Adrenal gland (tissue), 12 donors: Measurements from ENCODE around the gene ARMC2. TPM values are rescaled to one million over a fixed set of nuclear protein-coding genes. Genes with fewer than 3 reads are reported as not detected.

ENCODE experiments used
- DNase-seq, 7 donors: peaks; one replicate each; pipeline ENCODE4 v3.0.0-alpha.2; 2019 to 2020
- H3K27ac ChIP-seq, 5 donors: fragments of 200-600 bp; sonication (generic) in 4 of 5; 1 replicate in 3 of 5; 2 replicates in 2 of 5; pipeline versions ENCODE4 v1.5.1 to v1.8.0; 2016 to 2020; ENCODE audit warnings: mild to moderate bottlenecking in 1 of 5
- H3K27me3 ChIP-seq: fragments of 200-600 bp; 2 replicates; pipeline ENCODE4 v1.8.0; 2021
- H3K36me3 ChIP-seq, 2 donors: fragments of 200-600 bp; replicated peaks in 1 of 2; 1 replicate in 1 of 2; 2 replicates in 1 of 2; pipeline versions ENCODE4 v1.5.1 to v1.8.0; 2018 to 2022
- H3K4me1 ChIP-seq, 2 donors: fragments of 200-600 bp; replicated peaks in 1 of 2; 1 replicate in 1 of 2; 2 replicates in 1 of 2; pipeline versions ENCODE4 v1.5.1 to v1.8.0; 2018 to 2021
- H3K4me3 ChIP-seq, 4 donors: fragments of 200-600 bp; sonication (generic) in 3 of 4; one replicate each; pipeline ENCODE4 v1.5.1; 2016 to 2018
- H3K9me3 ChIP-seq, 3 donors: fragments of 200-600 bp; sonication (generic) in 1 of 3; replicated peaks in 1 of 3; 1 replicate in 2 of 3; 2 replicates in 1 of 3; pipeline versions ENCODE4 v1.5.1 to v1.8.0; 2016 to 2021
- CTCF ChIP-seq, 6 experiments: fragments of 450-650 bp in 4 of 6; fragments of 200-600 bp in 2 of 6; sonication (generic) in 1 of 6; IDR thresholded peaks; 1 replicate in 5 of 6; 2 replicates in 1 of 6; pipeline versions ENCODE4 v1.5.1 to v1.8.0; 2016 to 2021; ENCODE audit warnings: antibody characterized with exemption in 6 of 6, mild to moderate bottlenecking in 2 of 6, moderate library complexity in 1 of 6
- POLR2A ChIP-seq, 2 donors: fragments of 450-650 bp; IDR thresholded peaks; one replicate each; pipeline ENCODE4 v1.6.1; 2017; ENCODE audit warnings: antibody characterized with exemption in 2 of 2, mild to moderate bottlenecking in 2 of 2, moderate library complexity in 1 of 2
- WGBS, 4 donors: extraction: QIAGEN DNeasy Blood & Tissue Kit in 2 of 4; methylation state at CpG; one replicate each; pipeline versions ENCODE4 v1.1.5 to v1.1.7; 2013 to 2017; 5-methylcytosine and 5-hydroxymethylcytosine counted together
- intact Hi-C, 2 donors: fragments of 100-400 bp; cut with DNase I; formaldehyde crosslinking; loops; one replicate each; pipeline versions ENCODE4 v1.14.1 to v1.15.0; 2022 to 2023
- polyA plus RNA-seq, 3 donors: library from polyadenylated mRNA; stranded (reverse); fragments of 200-250 nt in 2 of 3; fragments of 350-450 nt in 1 of 3; fragmentation: Illumina TruSeq in 1 of 3; extraction: RNeasy Lipid Tissue Mini Kit (QIAGEN cat#74804) in 1 of 3; gene quantifications; one replicate each; pipeline ENCODE4 v1.2.3, GENCODE V29; 2013 to 2014
- total RNA-seq, 9 donors: library from RNA; depleted of rRNA in 4 of 9; stranded (reverse); fragments of >200 nt in 4 of 9; fragments of 120-200 nt in 1 of 9; fragmentation: NEBNext Ultra II Directional in 1 of 9; extraction: Animal tissue kit (Norgen Biotek cat#: 25700) in 1 of 9; gene quantifications; one replicate each; pipeline versions ENCODE4 v1.1.0 to v1.2.4, GENCODE V29; 2013 to 2023
- donor health status: healthy with polysubstance abuse.
- donor health status: Bipolar disorder and iron deficiency.
- donor health status: DM: yes; HTN: yes; CAD: no.
- donor health status: DM: no; HTN: no; CAD: no.
- donor health status: DM: no; HTN: no; CAD: no.
- donor health status: DM: yes; HTN: yes; CAD: no.

The ARMC2 gene
- total and polyA plus RNA-seq, 12 donors, result 2.1 to 7.8 (median 6.4) TPM

- intact Hi-C loops, result no loop called here
- WGBS, 4 donors, result 94 to 97% (median 95%) methylated on average over 5 of the region's 5 CpGs
- Histone ChIP-seq H3K4me1 (no peaks in the 10 kb centered on the region), H3K36me3 (no peaks in the 10 kb centered on the region), H3K27me3 (no peaks in the 10 kb centered on the region), H3K4me3 (no peak overlapping the region), H3K9me3 (no peaks in the 10 kb centered on the region), H3K27ac (no peak overlapping the region)
- no peak for DNase-seq
- TF ChIP-seq POLR2A (IDR thresholded peaks at IDR 0.05) (no peak), CTCF (IDR thresholded peaks at IDR 0.05) (no peak)
Observed at GRCh38 chr6:108915258-108915657, 67.0 kb downstream of the ARMC2 start.

GRCh38 chr6:108916026-108916686 is 67.9 kb downstream of the ARMC2 start:
- Histone ChIP-seq H3K27me3 (no peaks in the 10 kb centered on the region), H3K4me1 (peaks cover 0 to 2% of the 10 kb centered on the region in 2 donors), H3K4me3 (no peak overlapping the region), H3K9me3 (no peaks in the 10 kb centered on the region), H3K36me3 (no peaks in the 10 kb centered on the region), H3K27ac (no peak overlapping the region)
- 77 to 93% (median 87%) methylated on average over 6 of the region's 6 CpGs for WGBS, 4 donors
- no peak for DNase-seq
- intact Hi-C loops, result no loop called here
- no peak for TF ChIP-seq CTCF (IDR thresholded peaks at IDR 0.05)
- TF ChIP-seq POLR2A (IDR thresholded peaks at IDR 0.05), result no peak

GRCh38 chr6:108920751-108921150 is 72.5 kb downstream of the ARMC2 start:
- Histone ChIP-seq H3K36me3 (no peaks in the 10 kb centered on the region), H3K9me3 (no peaks in the 10 kb centered on the region), H3K4me3 (no peak overlapping the region), H3K4me1 (peaks cover 0 to 11% of the 10 kb centered on the region in 2 donors), H3K27me3 (no peaks in the 10 kb centered on the region), H3K27ac (peak overlapping the region in 1 of 5 donors; percentile 6)
- intact Hi-C loops, result no loop called here
- no peak for DNase-seq
- 83 to 100% (median 86%) methylated on average over 1 of the region's 1 CpG for WGBS, 4 donors
- TF ChIP-seq POLR2A (IDR thresholded peaks at IDR 0.05), result no peak
- TF ChIP-seq CTCF (IDR thresholded peaks at IDR 0.05), result no peak

- peak overlapping the region in 1 of 5 donors; percentile 61 for H3K27ac ChIP-seq
- WGBS, 4 donors, result 74 to 83% (median 78%) methylated on average over 9 of the region's 9 CpGs
- DNase-seq, result peak in 1 of 7 donors; percentile 18
- H3K27me3 ChIP-seq, result no peaks in the 10 kb centered on the region
- peaks cover 0 to 11% of the 10 kb centered on the region in 2 donors for H3K4me1 ChIP-seq
- intact Hi-C loops, result no loop called here
- no peaks in the 10 kb centered on the region for H3K36me3 ChIP-seq
- H3K9me3 ChIP-seq, result no peaks in the 10 kb centered on the region
- no peak for TF ChIP-seq CTCF (IDR thresholded peaks at IDR 0.05)
- no peak for TF ChIP-seq POLR2A (IDR thresholded peaks at IDR 0.05)
- no peak overlapping the region for H3K4me3 ChIP-seq
Observed at GRCh38 chr6:108921547-108922361, 73.5 kb downstream of the ARMC2 start.
